Nephron (organoid): Measurements from ENCODE around the gene SEMA3A.

Experiments
- H3K27ac Mint-ChIP-seq, 3 experiments: 2 replicates each; pipeline ENCODE4 v1.8.0; 2020; ENCODE audit warnings: mixed read lengths in 3 of 3, mild to moderate bottlenecking in 2 of 3, moderate library complexity in 1 of 3
- H3K27me3 Mint-ChIP-seq: 2 replicates; pipeline ENCODE4 v1.8.0; 2021; ENCODE audit warnings: low read depth, mild to moderate bottlenecking, moderate library complexity, mixed read lengths
- H3K36me3 Mint-ChIP-seq: 2 replicates; pipeline ENCODE4 v1.8.0; 2020; ENCODE audit warnings: low read depth, mixed read lengths
- H3K4me1 Mint-ChIP-seq: 2 replicates; pipeline ENCODE4 v1.8.0; 2020; ENCODE audit warnings: mixed read lengths
- H3K4me3 Mint-ChIP-seq, 3 experiments: 2 replicates each; pipeline ENCODE4 v1.8.0; 2020; ENCODE audit warnings: mild to moderate bottlenecking in 3 of 3, mixed read lengths in 3 of 3, moderate library complexity in 2 of 3
- H3K9me3 Mint-ChIP-seq: 2 replicates; pipeline ENCODE4 v1.8.0; 2020; ENCODE audit warnings: mixed read lengths
- TF ChIP-seq, protein P1 (sequence below), 3 experiments: fragments of 200-600 bp; sonication (generic); IDR thresholded peaks; one replicate each; pipeline ENCODE4 v1.5.0; 2021; ENCODE audit warnings: antibody characterized with exemption in 3 of 3; ENCODE audit not compliant: unreplicated experiment in 3 of 3

The SEMA3A gene

GRCh38 chr7:84125654-84126053 is 68.9 kb downstream of the SEMA3A start:
- no peak overlapping the region for H3K4me3 Mint-ChIP-seq
- H3K9me3 Mint-ChIP-seq, result no peaks in the 10 kb centered on the region
- H3K27ac Mint-ChIP-seq, result no peak overlapping the region
- H3K27me3 Mint-ChIP-seq, result no peaks in the 10 kb centered on the region
- H3K36me3 Mint-ChIP-seq, result peaks cover 25% of the 10 kb centered on the region
- H3K4me1 Mint-ChIP-seq, result peaks cover 13% of the 10 kb centered on the region
- TF ChIP-seq, protein P1, sequence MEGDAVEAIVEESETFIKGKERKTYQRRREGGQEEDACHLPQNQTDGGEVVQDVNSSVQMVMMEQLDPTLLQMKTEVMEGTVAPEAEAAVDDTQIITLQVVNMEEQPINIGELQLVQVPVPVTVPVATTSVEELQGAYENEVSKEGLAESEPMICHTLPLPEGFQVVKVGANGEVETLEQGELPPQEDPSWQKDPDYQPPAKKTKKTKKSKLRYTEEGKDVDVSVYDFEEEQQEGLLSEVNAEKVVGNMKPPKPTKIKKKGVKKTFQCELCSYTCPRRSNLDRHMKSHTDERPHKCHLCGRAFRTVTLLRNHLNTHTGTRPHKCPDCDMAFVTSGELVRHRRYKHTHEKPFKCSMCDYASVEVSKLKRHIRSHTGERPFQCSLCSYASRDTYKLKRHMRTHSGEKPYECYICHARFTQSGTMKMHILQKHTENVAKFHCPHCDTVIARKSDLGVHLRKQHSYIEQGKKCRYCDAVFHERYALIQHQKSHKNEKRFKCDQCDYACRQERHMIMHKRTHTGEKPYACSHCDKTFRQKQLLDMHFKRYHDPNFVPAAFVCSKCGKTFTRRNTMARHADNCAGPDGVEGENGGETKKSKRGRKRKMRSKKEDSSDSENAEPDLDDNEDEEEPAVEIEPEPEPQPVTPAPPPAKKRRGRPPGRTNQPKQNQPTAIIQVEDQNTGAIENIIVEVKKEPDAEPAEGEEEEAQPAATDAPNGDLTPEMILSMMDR (IDR thresholded peaks at IDR 0.05; ENCODE audit: unreplicated experiment in 3 of 3), result no peak

GRCh38 chr7:84123965-84124547 is 70.5 kb downstream of the SEMA3A start:
- Mint-ChIP-seq H3K4me1 (peaks cover 13% of the 10 kb centered on the region), H3K27ac (peak overlapping the region in 2 of 3 experiments; percentile 49 to 72), H3K36me3 (peaks cover 22% of the 10 kb centered on the region), H3K27me3 (no peaks in the 10 kb centered on the region), H3K4me3 (peak overlapping the region in 1 of 3 experiments; percentile 0), H3K9me3 (no peaks in the 10 kb centered on the region)
- TF ChIP-seq, protein P1 (IDR thresholded peaks at IDR 0.05; ENCODE audit: unreplicated experiment in 3 of 3), result no peak

DNA sequence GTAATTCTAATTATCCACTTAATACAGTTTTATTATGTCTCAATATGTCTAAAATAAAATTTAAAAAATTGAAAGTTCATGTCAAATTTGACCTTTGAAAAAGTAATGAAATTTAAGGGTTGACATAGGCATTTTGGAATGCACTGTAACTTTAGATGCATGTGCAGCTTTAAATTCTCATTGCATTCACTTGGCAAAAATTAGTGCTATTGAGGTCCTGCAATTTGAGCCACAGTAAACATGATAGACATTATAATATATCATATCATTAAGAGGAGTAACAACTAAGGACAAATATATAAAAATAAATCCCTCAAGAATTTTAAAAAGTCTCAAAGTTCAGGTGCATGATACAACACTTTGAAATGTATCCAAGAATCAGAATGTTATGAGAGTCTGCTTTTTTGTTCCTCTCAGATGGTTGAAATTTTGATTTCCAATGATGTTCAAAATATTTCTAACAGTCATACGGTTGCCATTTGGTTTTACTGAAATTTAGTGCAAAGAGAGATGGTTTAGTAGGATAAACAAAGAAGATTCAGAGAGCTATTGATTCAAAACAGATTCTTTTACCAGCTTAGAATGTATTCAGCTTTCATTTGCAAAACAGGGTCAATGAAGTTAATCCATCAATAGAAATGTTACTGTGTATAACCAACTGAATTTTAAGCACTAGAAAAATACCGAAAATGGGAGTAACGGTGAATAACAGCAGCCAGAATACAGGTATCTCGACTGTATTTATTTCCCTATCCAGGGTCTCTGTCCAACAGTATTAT is 71.8 kb downstream of the SEMA3A start:
- Mint-ChIP-seq H3K9me3 (no peaks in the 10 kb centered on the region), H3K27ac (no peak overlapping the region), H3K4me1 (peaks cover 13% of the 10 kb centered on the region), H3K27me3 (no peaks in the 10 kb centered on the region), H3K4me3 (no peak overlapping the region), H3K36me3 (peaks cover 14% of the 10 kb centered on the region)
- TF ChIP-seq, protein P1 (IDR thresholded peaks at IDR 0.05; ENCODE audit: unreplicated experiment in 3 of 3), result no peak

DNA sequence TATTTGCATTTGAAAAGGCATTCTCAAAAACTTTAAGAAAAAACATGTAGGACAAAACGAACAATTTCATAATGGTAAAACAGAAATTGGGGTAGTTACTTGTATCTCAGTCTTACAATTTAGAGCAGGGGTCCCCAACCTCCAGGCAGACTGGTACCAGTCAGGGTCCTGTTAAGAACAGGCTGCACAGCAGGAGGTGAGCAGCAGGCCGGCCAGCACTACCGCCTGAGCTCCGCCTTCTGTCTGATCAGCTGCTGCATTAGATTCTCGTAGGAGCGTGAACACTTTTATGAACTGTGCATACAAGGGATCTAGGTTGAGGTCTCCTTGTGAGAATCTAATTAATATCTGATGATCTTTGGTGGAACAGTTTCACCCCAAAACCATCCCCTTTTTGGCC is 77.3 kb downstream of the SEMA3A start:
- Mint-ChIP-seq H3K36me3 (peaks cover 3% of the 10 kb centered on the region), H3K4me3 (no peak overlapping the region), H3K27me3 (no peaks in the 10 kb centered on the region), H3K9me3 (no peaks in the 10 kb centered on the region), H3K27ac (no peak overlapping the region), H3K4me1 (peaks cover 27% of the 10 kb centered on the region)
- TF ChIP-seq, protein P1 (IDR thresholded peaks at IDR 0.05; ENCODE audit: unreplicated experiment in 3 of 3), result no peak

- H3K9me3 Mint-ChIP-seq, result no peaks in the 10 kb centered on the region
- peaks cover 10% of the 10 kb centered on the region for H3K36me3 Mint-ChIP-seq
- H3K4me1 Mint-ChIP-seq, result peaks cover 32% of the 10 kb centered on the region
- H3K27me3 Mint-ChIP-seq, result no peaks in the 10 kb centered on the region
- no peak overlapping the region for H3K4me3 Mint-ChIP-seq
- H3K27ac Mint-ChIP-seq, result peak overlapping the region; percentile 43 to 90 (median 88)
- TF ChIP-seq, protein P1 (IDR thresholded peaks at IDR 0.05; ENCODE audit: unreplicated experiment in 3 of 3), result no peak
These were observed 80.4 kb downstream of the SEMA3A start for GRCh38 chr7:84113906-84114850.
